Hepatocyte (in vitro differentiated cells): ENCODE measurements around the gene CDKN1A. TPM values are rescaled to one million over a fixed set of nuclear protein-coding genes. Genes with fewer than 3 reads are reported as not detected.
"Not testable (repeated sequence)": the region's sequence is repeated elsewhere in the genome, so short reads cannot be mapped to it uniquely, and the experiment has no call there.

Experiments used
- DNase-seq: peaks from one replicate; pipeline ENCODE4 v3.0.0-alpha.2; 2016; ENCODE audit warnings: low spot score
- H2AFZ ChIP-seq: fragments of 200-600 bp; sonication (generic); 2 replicates; pipeline ENCODE4 v1.6.0; 2016; ENCODE audit warnings: antibody characterized with exemption, mild to moderate bottlenecking
- H3K27ac ChIP-seq: fragments of 200-600 bp; sonication (generic); 2 replicates; pipeline ENCODE4 v1.5.1; 2016; ENCODE audit warnings: mild to moderate bottlenecking
- H3K27me3 ChIP-seq: fragments of 200-600 bp; sonication (generic); 2 replicates; pipeline ENCODE4 v1.6.1; 2016
- H3K36me3 ChIP-seq: fragments of 200-600 bp; sonication (generic); replicated peaks from 2 replicates; pipeline ENCODE4 v1.5.1; 2016; ENCODE audit warnings: low read depth; ENCODE audit not compliant: insufficient read depth
- H3K4me1 ChIP-seq: fragments of 200-600 bp; sonication (generic); 2 replicates; pipeline ENCODE4 v1.5.1; 2016; ENCODE audit warnings: mild to moderate bottlenecking, moderate library complexity; ENCODE audit not compliant: insufficient read depth
- H3K4me2 ChIP-seq: fragments of 200-600 bp; sonication (generic); 2 replicates; pipeline ENCODE4 v1.6.0; 2016
- H3K4me3 ChIP-seq: fragments of 200-600 bp; sonication (generic); 2 replicates; pipeline ENCODE4 v1.5.1; 2016; ENCODE audit warnings: mild to moderate bottlenecking
- H3K79me2 ChIP-seq: fragments of 200-600 bp; sonication (generic); 2 replicates; pipeline ENCODE4 v1.6.0; 2017; ENCODE audit warnings: mild to moderate bottlenecking
- H3K9me2 ChIP-seq: fragments of 200-600 bp; sonication (generic); replicated peaks from 2 replicates; pipeline ENCODE4 v1.6.0; 2017; ENCODE audit warnings: mild to moderate bottlenecking; ENCODE audit not compliant: insufficient read depth
- H3K9me3 ChIP-seq: fragments of 200-600 bp; sonication (generic); 2 replicates; pipeline ENCODE4 v1.5.1; 2016; ENCODE audit warnings: low read depth, mild to moderate bottlenecking
- H4K20me1 ChIP-seq: fragments of 200-600 bp; sonication (generic); 2 replicates; pipeline ENCODE4 v1.6.0; 2016; ENCODE audit warnings: mild to moderate bottlenecking; ENCODE audit not compliant: insufficient read depth, poor library complexity, severe bottlenecking
- EZH2 ChIP-seq: fragments of 200-600 bp; sonication (generic); IDR thresholded peaks from 2 replicates; pipeline ENCODE4 v1.6.1; 2016; ENCODE audit warnings: antibody characterized with exemption, mild to moderate bottlenecking, borderline replicate concordance
- EZH2phosphoT487 ChIP-seq: fragments of 200-600 bp; sonication (generic); IDR thresholded peaks from one replicate; pipeline ENCODE4 v1.6.1; 2018; ENCODE audit warnings: antibody characterized with exemption, mild to moderate bottlenecking, low read depth, moderate library complexity; ENCODE audit not compliant: unreplicated experiment, severe bottlenecking
- WGBS: methylation state at CpG from one replicate; pipeline ENCODE4 v1.1.6; 2016; ENCODE audit warnings: low lambda C conversion rate; ENCODE audit errors: missing lambda C conversion rate; 5-methylcytosine and 5-hydroxymethylcytosine counted together
- polyA plus RNA-seq: library from polyadenylated mRNA; unstranded; fragments of >200 nt; fragmentation: Nextera tagmentation; extraction: Ambion mirVana; gene quantifications from 2 replicates; pipeline ENCODE4 v1.2.1, GENCODE V29; 2016
- total RNA-seq: library from RNA; depleted of rRNA; stranded (reverse); fragments of >200 nt; gene quantifications from 2 replicates; pipeline ENCODE4 v1.2.3, GENCODE V29; 2014
- TF ChIP-seq, protein P1 (sequence below): fragments of 200-600 bp; sonication (generic); IDR thresholded peaks from 2 replicates; pipeline ENCODE4 v1.5.1; 2016; ENCODE audit warnings: antibody characterized with exemption, mild to moderate bottlenecking; ENCODE audit not compliant: poor library complexity

Gene CDKN1A
- total and polyA plus RNA-seq, 2 experiments from 2014 or later = 246 to 344 TPM

DNA sequence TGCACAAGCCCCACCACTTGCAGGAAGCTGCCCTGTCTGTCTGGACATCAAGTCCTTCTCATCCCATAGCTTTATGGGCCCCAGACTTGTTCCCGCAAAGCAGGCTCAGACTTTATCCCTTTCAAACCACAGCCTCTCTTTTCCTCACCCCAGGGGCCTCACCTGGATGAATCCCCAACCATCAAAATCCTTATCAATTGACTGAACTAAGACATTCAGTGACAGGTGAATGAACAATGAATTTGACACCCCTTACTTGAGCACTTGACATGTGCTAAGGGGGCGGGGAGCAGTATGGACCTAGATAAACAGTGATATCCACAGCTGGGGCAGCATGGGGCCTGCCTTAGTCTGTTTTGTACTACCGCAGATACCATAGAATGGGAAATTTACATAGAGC is 24.1 kb downstream of the CDKN1A start:
- H3K36me3 ChIP-seq = no peaks in the 10 kb centered on the region
- 80% methylated on average over 3 of the region's 3 CpGs for WGBS
- no peak overlapping the region for H3K27ac ChIP-seq
- no peaks in the 10 kb centered on the region for H3K4me1 ChIP-seq
- H3K4me2 ChIP-seq = no peak overlapping the region
- H3K9me3 ChIP-seq = no peaks in the 10 kb centered on the region
- DNase-seq = no peak
- H3K9me2 ChIP-seq = no peaks in the 10 kb centered on the region
- H2AFZ ChIP-seq = no peak overlapping the region
- no peaks in the 10 kb centered on the region for H3K79me2 ChIP-seq
- H3K4me3 ChIP-seq = no peak overlapping the region
- no peaks in the 10 kb centered on the region for H4K20me1 ChIP-seq
- TF ChIP-seq, protein P1, sequence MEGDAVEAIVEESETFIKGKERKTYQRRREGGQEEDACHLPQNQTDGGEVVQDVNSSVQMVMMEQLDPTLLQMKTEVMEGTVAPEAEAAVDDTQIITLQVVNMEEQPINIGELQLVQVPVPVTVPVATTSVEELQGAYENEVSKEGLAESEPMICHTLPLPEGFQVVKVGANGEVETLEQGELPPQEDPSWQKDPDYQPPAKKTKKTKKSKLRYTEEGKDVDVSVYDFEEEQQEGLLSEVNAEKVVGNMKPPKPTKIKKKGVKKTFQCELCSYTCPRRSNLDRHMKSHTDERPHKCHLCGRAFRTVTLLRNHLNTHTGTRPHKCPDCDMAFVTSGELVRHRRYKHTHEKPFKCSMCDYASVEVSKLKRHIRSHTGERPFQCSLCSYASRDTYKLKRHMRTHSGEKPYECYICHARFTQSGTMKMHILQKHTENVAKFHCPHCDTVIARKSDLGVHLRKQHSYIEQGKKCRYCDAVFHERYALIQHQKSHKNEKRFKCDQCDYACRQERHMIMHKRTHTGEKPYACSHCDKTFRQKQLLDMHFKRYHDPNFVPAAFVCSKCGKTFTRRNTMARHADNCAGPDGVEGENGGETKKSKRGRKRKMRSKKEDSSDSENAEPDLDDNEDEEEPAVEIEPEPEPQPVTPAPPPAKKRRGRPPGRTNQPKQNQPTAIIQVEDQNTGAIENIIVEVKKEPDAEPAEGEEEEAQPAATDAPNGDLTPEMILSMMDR = no peak
- TF ChIP-seq EZH2phosphoT487 = no peak
- no peak for TF ChIP-seq EZH2
- no peaks in the 10 kb centered on the region for H3K27me3 ChIP-seq

DNA sequence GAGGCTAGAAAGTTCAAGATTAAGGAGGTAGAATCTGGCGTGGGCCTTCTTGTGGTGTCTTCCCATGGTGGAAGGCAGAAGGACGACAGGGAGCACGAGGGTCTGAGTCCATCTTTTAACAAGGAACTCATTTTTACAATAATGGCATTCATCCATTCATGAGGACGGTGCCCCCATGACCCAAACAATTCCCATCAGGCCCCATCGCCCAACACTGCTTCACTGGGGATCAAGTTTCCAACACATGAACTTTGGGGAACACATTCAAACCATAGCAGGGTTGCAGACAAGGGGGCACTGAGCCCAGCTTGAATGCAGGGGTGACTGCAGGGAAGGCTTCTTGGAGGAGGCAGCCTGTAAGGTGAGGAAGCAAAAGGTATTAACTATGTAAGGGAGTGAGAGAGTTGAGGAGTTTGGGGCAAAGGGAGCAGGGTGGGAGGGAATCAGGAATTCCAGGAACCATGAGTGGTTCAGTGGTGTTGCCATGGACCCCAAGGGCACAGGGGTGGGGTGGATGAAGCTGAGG is 24.6 kb downstream of the CDKN1A start:
- H2AFZ ChIP-seq = no peak overlapping the region
- WGBS = 91% methylated on average over 5 of the region's 5 CpGs
- TF ChIP-seq EZH2 (no peak), EZH2phosphoT487 (no peak)
- TF ChIP-seq, protein P1 = no peak
- no peaks in the 10 kb centered on the region for H3K9me2 ChIP-seq
- no peaks in the 10 kb centered on the region for H3K4me1 ChIP-seq
- DNase-seq = no peak
- no peak overlapping the region for H3K4me3 ChIP-seq
- H3K36me3 ChIP-seq = no peaks in the 10 kb centered on the region
- H3K27me3 ChIP-seq = no peaks in the 10 kb centered on the region
- H3K27ac ChIP-seq = no peak overlapping the region
- no peaks in the 10 kb centered on the region for H4K20me1 ChIP-seq
- H3K4me2 ChIP-seq = no peak overlapping the region
- H3K79me2 ChIP-seq = no peaks in the 10 kb centered on the region
- no peaks in the 10 kb centered on the region for H3K9me3 ChIP-seq

DNA sequence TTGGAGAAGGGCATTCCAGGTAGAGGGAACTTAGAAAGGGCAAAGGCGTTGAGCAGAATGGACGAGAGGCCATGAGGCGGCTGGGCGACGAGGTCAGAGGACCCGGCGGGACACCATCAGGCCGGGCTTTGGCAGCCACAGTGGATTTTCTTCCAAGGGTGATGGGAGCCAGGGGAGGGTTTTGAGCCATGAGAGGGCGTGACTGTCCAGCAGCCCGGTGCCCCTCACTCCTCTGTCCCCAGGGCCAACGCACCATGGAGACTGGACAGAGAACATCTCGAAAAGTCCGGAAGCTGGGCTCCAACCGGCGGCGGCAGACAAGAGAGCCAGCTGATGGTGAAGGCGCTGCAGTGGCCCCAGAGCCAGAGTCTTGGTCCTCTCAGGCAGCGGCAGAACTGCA is 25.5 kb downstream of the CDKN1A start:
- Histone ChIP-seq H2AFZ (no peak overlapping the region), H3K4me2 (no peak overlapping the region), H3K79me2 (no peaks in the 10 kb centered on the region), H4K20me1 (no peaks in the 10 kb centered on the region), H3K9me3 (no peaks in the 10 kb centered on the region), H3K27me3 (no peaks in the 10 kb centered on the region), H3K9me2 (no peaks in the 10 kb centered on the region), H3K27ac (no peak overlapping the region), H3K36me3 (no peaks in the 10 kb centered on the region), H3K4me1 (no peaks in the 10 kb centered on the region), H3K4me3 (no peak overlapping the region)
- WGBS = 95% methylated on average over 18 of the region's 18 CpGs
- DNase-seq = no peak
- TF ChIP-seq, protein P1 = no peak
- TF ChIP-seq EZH2 (no peak), EZH2phosphoT487 (no peak)

DNA sequence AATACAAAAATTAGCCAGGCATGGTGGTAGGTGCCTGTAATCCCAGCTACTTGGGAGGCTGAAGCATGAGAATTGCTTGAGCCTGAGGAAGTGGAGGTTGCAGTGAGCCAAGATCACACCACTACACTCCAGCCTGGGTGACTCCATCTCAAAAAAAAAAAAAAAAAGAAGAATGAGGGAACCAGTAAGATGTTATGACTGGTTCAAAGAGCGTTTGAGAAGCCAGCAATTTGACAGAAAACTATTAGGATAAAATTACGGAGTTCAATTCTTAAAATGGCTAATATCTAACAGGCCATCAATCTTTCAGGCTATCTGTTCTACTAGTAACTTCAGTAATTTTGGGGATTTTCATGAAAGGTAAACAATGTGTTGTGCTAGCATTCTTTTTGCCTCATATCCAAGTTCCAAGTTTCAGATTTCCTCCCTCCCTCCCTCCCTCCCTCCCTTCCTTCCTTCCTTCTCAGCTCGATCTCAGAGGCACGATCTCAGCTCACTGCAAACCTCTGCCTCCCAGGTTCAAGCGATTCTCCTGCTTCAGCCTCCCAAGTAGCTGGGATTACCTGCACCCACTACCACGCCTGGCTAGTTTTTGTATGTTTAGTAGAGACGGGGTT is 26.6 kb downstream of the CDKN1A start:
- not testable (repeated sequence) for H3K9me2 ChIP-seq, H3K9me3 ChIP-seq, H3K27me3 ChIP-seq, H3K79me2 ChIP-seq, H3K4me3 ChIP-seq, H3K4me2 ChIP-seq, H3K4me1 ChIP-seq, DNase-seq, H4K20me1 ChIP-seq, H2AFZ ChIP-seq, H3K36me3 ChIP-seq, H3K27ac ChIP-seq
- whole genome bisulfite sequencing = 59% methylated on average over 7 of the region's 7 CpGs
